Endometrium (tissue), 2 donors: ENCODE data around the gene TLR3.
"Not testable (repeated sequence)": the region's sequence is repeated elsewhere in the genome, so short reads cannot be mapped to it uniquely, and the experiment has no call there.

Experiments used
- FAIRE-seq: peaks from 2 replicates; lab custom pipeline; 2012; peaks lifted over from hg19 to GRCh38; lab: Jason Lieb, UNC
- donor health status: control.
- donor health status: control.

Gene TLR3

GRCh38 chr4:186050135-186050534 lies 18.8 kb upstream of the TLR3 start:
- not testable (repeated sequence) for FAIRE-seq

GRCh38 chr4:186051096-186051495 lies 17.9 kb upstream of the TLR3 start:
- FAIRE-seq = no peak

- FAIRE-seq = no peak
Observed at GRCh38 chr4:186058253-186058979, 10.5 kb upstream of the TLR3 start.

GRCh38 chr4:186058980-186059316 lies 10.0 kb upstream of the TLR3 start:
- no peak for FAIRE-seq

GRCh38 chr4:186061921-186062320 lies 7.0 kb upstream of the TLR3 start:
- no peak for FAIRE-seq

- FAIRE-seq = no peak
Observed at GRCh38 chr4:186067757-186068385, 1.1 kb upstream of the TLR3 start.

- no peak for FAIRE-seq
Observed at GRCh38 chr4:186069729-186070128, 773 bp downstream of the TLR3 start.

GRCh38 chr4:186072516-186072915 lies 3.6 kb downstream of the TLR3 start:
- no peak for FAIRE-seq

- FAIRE-seq = no peak
Observed at GRCh38 chr4:186074189-186074588, 5.2 kb downstream of the TLR3 start.

GRCh38 chr4:186078981-186079638 lies 10.2 kb downstream of the TLR3 start:
- no peak for FAIRE-seq

- no peak for FAIRE-seq
Observed at GRCh38 chr4:186079694-186080093, 10.7 kb downstream of the TLR3 start.

- no peak for FAIRE-seq
Observed at GRCh38 chr4:186081202-186081807, 12.3 kb downstream of the TLR3 start.

GRCh38 chr4:186082221-186082620 lies 13.3 kb downstream of the TLR3 start:
- FAIRE-seq = no peak

GRCh38 chr4:186088523-186088922 lies 19.6 kb downstream of the TLR3 start:
- no peak for FAIRE-seq

GRCh38 chr4:186092296-186092695 lies 23.3 kb downstream of the TLR3 start:
- no peak for FAIRE-seq

- no peak for FAIRE-seq
Observed at GRCh38 chr4:186095406-186095805, 26.4 kb downstream of the TLR3 start.

GRCh38 chr4:186096681-186097165 lies 27.8 kb downstream of the TLR3 start:
- no peak for FAIRE-seq

GRCh38 chr4:186097386-186097785 lies 28.4 kb downstream of the TLR3 start:
- FAIRE-seq = no peak

- no peak for FAIRE-seq
Observed at GRCh38 chr4:186102931-186103330, 34.0 kb downstream of the TLR3 start.

GRCh38 chr4:186104114-186104889 lies 35.3 kb downstream of the TLR3 start, which contains the start of gene FAM149A:
Gene FAM149A (plus strand): TSS chr4:186104704.
- FAIRE-seq = no peak

- no peak for FAIRE-seq
Observed at GRCh38 chr4:186104890-186105646, 36.1 kb downstream of the TLR3 start.
